K562 (cell line): ENCODE data around the gene LRRC3. TPM values are rescaled to one million over a fixed set of nuclear protein-coding genes. Genes with fewer than 3 reads are reported as not detected.

Source experiments
- ATAC-seq: fragments of 200-7000 bp; cut with Tn5 transposase; 3 replicates; pipeline ENCODE4 v1.9.1; 2020; ENCODE audit warnings: moderate library complexity
- BruUV-seq: library from RNA; stranded (reverse); fragments of 400-500 nt; replicated peaks from 2 replicates; lab custom pipeline; 2021; lab: Mats Ljungman, UMichigan
- CTCF ChIA-PET: fragments of 300-600 bp; formaldehyde crosslinking; extraction: SDS; loops from one replicate; lab custom pipeline; 2021; ENCODE audit warnings: low intra/inter-chr PET ratio; lab: Yijun Ruan, JAX
- POLR2A ChIA-PET: fragments of 300-600, 350-650 bp; sonication (Branson Sonifier 250); formaldehyde crosslinking; extraction: SDS; loops from one replicate; lab custom pipeline; 2021; ENCODE audit warnings: antibody characterized with exemption, inconsistent platforms; lab: Yijun Ruan, JAX
- DNase-seq, 4 experiments: peaks; one replicate each; pipeline versions ENCODE4 v3.0.0 to v3.0.0-alpha.2; 2011 to 2018; ENCODE audit warnings: low spot score in 3 of 4, mixed read lengths in 3 of 4; ENCODE audit errors: extremely low read depth in 1 of 4
- FAIRE-seq: peaks from 2 replicates; lab custom pipeline; 2011; peaks lifted over from hg19 to GRCh38; lab: Jason Lieb, UNC
- H2AFZ ChIP-seq: 2 replicates; pipeline ENCODE4 v1.6.0; 2011; ENCODE audit warnings: low read depth, low read length, control low read depth, inconsistent platforms
- H3K27ac ChIP-seq: fragments of 200-600 bp; 3 replicates; pipeline ENCODE4 v1.8.0; 2011; ENCODE audit warnings: low read depth, mild to moderate bottlenecking, control low read depth, inconsistent platforms, low read length, moderate library complexity, mixed read lengths; ENCODE audit errors: extremely low read depth
- H3K27me3 ChIP-seq, 2 experiments: fragments of 300-600 bp in 1 of 2; 2 replicates in 1 of 2; 3 replicates in 1 of 2; pipeline versions ENCODE4 v1.6.0 to v1.8.0; 2011; ENCODE audit warnings: inconsistent platforms in 2 of 2, low read length in 2 of 2, mild to moderate bottlenecking in 1 of 2, mixed read lengths in 1 of 2, moderate library complexity in 1 of 2; ENCODE audit not compliant: control insufficient read depth in 2 of 2, insufficient read depth in 2 of 2
- H3K36me3 ChIP-seq: fragments of 300-600 bp; 3 replicates; pipeline ENCODE4 v1.8.0; 2011; ENCODE audit warnings: mild to moderate bottlenecking, low read length, inconsistent platforms; ENCODE audit not compliant: control insufficient read depth, insufficient read depth
- H3K4me1 ChIP-seq, 2 experiments: fragments of 200-600 bp in 1 of 2; replicated peaks in 1 of 2; 2 replicates in 1 of 2; 3 replicates in 1 of 2; pipeline versions ENCODE4 v1.5.1 to v1.8.0; 2011; ENCODE audit warnings: inconsistent platforms in 2 of 2, low read length in 2 of 2, mild to moderate bottlenecking in 1 of 2, mixed read lengths in 1 of 2, moderate library complexity in 1 of 2; ENCODE audit not compliant: control insufficient read depth in 2 of 2, insufficient read depth in 2 of 2
- H3K4me2 ChIP-seq: 2 replicates; pipeline ENCODE4 v1.6.1; 2011; ENCODE audit warnings: low read length, control low read depth, inconsistent platforms, mixed read lengths; ENCODE audit not compliant: insufficient read depth
- H3K4me3 ChIP-seq: fragments of 200-600 bp; sonication (generic), shearing (Covaris generic); 2 replicates; pipeline ENCODE4 v1.5.1; 2016; ENCODE audit warnings: control low read depth, inconsistent platforms
- H3K79me2 ChIP-seq: fragments of 200-600 bp; 3 replicates; pipeline ENCODE4 v1.8.0; 2011; ENCODE audit warnings: low read length, inconsistent platforms; ENCODE audit not compliant: control insufficient read depth, insufficient read depth
- H3K9ac ChIP-seq, 2 experiments: 2 replicates each; pipeline versions ENCODE4 v1.6.0 to v1.6.1; 2011; ENCODE audit warnings: low read depth in 2 of 2, low read length in 2 of 2, control low read depth in 1 of 2, inconsistent platforms in 1 of 2, mild to moderate bottlenecking in 1 of 2, mixed read lengths in 1 of 2; ENCODE audit not compliant: insufficient read depth in 1 of 2
- H3K9me1 ChIP-seq: one replicate; pipeline ENCODE4 v1.6.0; 2011; ENCODE audit warnings: inconsistent platforms, mild to moderate bottlenecking, low read length, moderate library complexity; ENCODE audit not compliant: control insufficient read depth, insufficient read depth
- H3K9me3 ChIP-seq: replicated peaks from 2 replicates; pipeline ENCODE4 v1.5.1; 2011; ENCODE audit warnings: low read depth, low read length, inconsistent platforms; ENCODE audit not compliant: control insufficient read depth, insufficient read depth
- H4K20me1 ChIP-seq: replicated peaks from 2 replicates; pipeline ENCODE4 v1.6.1; 2011; ENCODE audit warnings: low read length, inconsistent platforms, mixed read lengths; ENCODE audit not compliant: control insufficient read depth, insufficient read depth
- CBX1 ChIP-seq: sonication (generic); IDR thresholded peaks from 2 replicates; pipeline ENCODE4 v1.6.1; 2016; ENCODE audit warnings: antibody characterized with exemption, low read depth, mild to moderate bottlenecking
- CXXC5 ChIP-seq: fragments of 250-450 bp; sonication (Bioruptor Pico); IDR thresholded peaks from 2 replicates; pipeline ENCODE4 v1.8.0; 2022; ENCODE audit warnings: inconsistent platforms, mild to moderate bottlenecking, moderate library complexity
- DLX4 ChIP-seq: fragments of 250-450 bp; sonication (Bioruptor Pico); IDR thresholded peaks from 2 replicates; pipeline ENCODE4 v1.6.1; 2021; ENCODE audit warnings: mild to moderate bottlenecking
- FOXA3 ChIP-seq, 2 experiments: fragments of 450-650 bp in 1 of 2; sonication (generic) in 1 of 2; formaldehyde crosslinking; IDR thresholded peaks in 1 of 2; conservative IDR thresholded peaks in 1 of 2; 2 replicates each; pipeline versions ENCODE4 v1.4.0 to v1.8.0; 2020 to 2022; ENCODE audit warnings: mild to moderate bottlenecking in 2 of 2, missing genetic modification reagents in 1 of 2
- L3MBTL2 ChIP-seq: fragments of 450-650 bp; IDR thresholded peaks from 2 replicates; pipeline ENCODE4 v1.6.1; 2016; ENCODE audit warnings: mild to moderate bottlenecking, moderate library complexity
- STAT5B ChIP-seq: fragments of 250-450 bp; sonication (Bioruptor Pico); IDR thresholded peaks from 2 replicates; pipeline ENCODE4 v1.8.0; 2021; ENCODE audit warnings: mild to moderate bottlenecking, inconsistent platforms
- ZNF398 ChIP-seq: fragments of 250-450 bp; sonication (Bioruptor Pico); IDR thresholded peaks from 2 replicates; pipeline ENCODE4 v1.8.0; 2021; ENCODE audit warnings: moderate library complexity, mild to moderate bottlenecking, inconsistent platforms
- ZNF75A ChIP-seq: fragments of 450-650 bp; formaldehyde crosslinking; IDR thresholded peaks from 2 replicates; pipeline ENCODE4 v1.4.0; 2020; ENCODE audit warnings: mild to moderate bottlenecking
- ZSCAN29 ChIP-seq: fragments of 450-650 bp; IDR thresholded peaks from 2 replicates; pipeline ENCODE4 v1.6.1; 2017
- ZZZ3 ChIP-seq: fragments of 450-650 bp; IDR thresholded peaks from 2 replicates; pipeline ENCODE4 v1.6.1; 2016; ENCODE audit warnings: antibody characterized with exemption, mild to moderate bottlenecking, moderate library complexity
- WGBS: fragments of 100-300 bp; shearing (Covaris generic); methylation state at CpG from one replicate; pipeline ENCODE4 v1.1.6; 2016; ENCODE audit warnings: low coverage, mixed read lengths; ENCODE audit not compliant: insufficient coverage; ENCODE audit errors: missing lambda C conversion rate; 5-methylcytosine and 5-hydroxymethylcytosine counted together
- in situ Hi-C: fragments of 300-500 bp; cut with MboI; formaldehyde crosslinking; loops from 4 replicates; pipeline ENCODE4 v1.15.0; 2018; ENCODE audit warnings: inconsistent platforms, mixed read lengths
- intact Hi-C: fragments of 100-400 bp; cut with micrococcal nuclease; formaldehyde crosslinking; loops from 2 replicates; pipeline ENCODE4 v1.14.2; 2022
- polyA plus RNA-seq, 8 experiments: library from polyadenylated mRNA; depleted of rRNA in 4 of 8; stranded (reverse) in 5 of 8; unstranded in 3 of 8; fragments of >200 nt; fragmentation: Nextera tagmentation in 2 of 8; fragmentation: Illumina TruSeq in 1 of 8; extraction: Ambion mirVana in 2 of 8; extraction: Trizol in 1 of 8; gene quantifications; 2 replicates each; pipeline versions ENCODE4 v1.2.1 to v1.2.3, GENCODE V29; 2011 to 2014; ENCODE audit warnings: inconsistent platforms in 1 of 8, missing spikeins in 1 of 8
- total RNA-seq, 7 experiments: library from RNA; depleted of rRNA in 6 of 7; stranded (reverse); fragments of >200 nt in 6 of 7; fragmentation: Illumina TruSeq in 2 of 7; extraction: Trizol in 2 of 7; gene quantifications; 2 replicates each; pipeline versions ENCODE4 v1.2.1 to v1.2.3, GENCODE V29; 2011 to 2021; ENCODE audit warnings: low replicate concordance in 1 of 7

LRRC3 gene
- total and polyA plus RNA-seq, 9 of the 15 experiments (the other 6 are each of a cell fraction or from before 2014, with no cell fraction given) = 0.04 TPM; not detected in 7

- FAIRE-seq (no peak), DNase-seq (no peak), ATAC-seq (no peak)
- intact Hi-C loops (no loop called here), in situ Hi-C loops (no loop called here)
- Histone ChIP-seq H2AFZ (no peak overlapping the region), H4K20me1 (peaks cover 7% of the 10 kb centered on the region; the same call in 1 of the 2 replicates), H3K9me3 (no peaks in the 10 kb centered on the region), H3K36me3 (no peaks in the 10 kb centered on the region), H3K4me2 (no peak overlapping the region), H3K9me1 (no peaks in the 10 kb centered on the region), H3K9ac (no peak overlapping the region), H3K79me2 (no peaks in the 10 kb centered on the region), H3K4me1 (peaks cover 0 to 40% of the 10 kb centered on the region in 2 experiments; a peak in 1 of 5 replicates), H3K27me3 (peaks cover 31 to 76% of the 10 kb centered on the region in 2 experiments), H3K4me3 (no peak overlapping the region), H3K27ac (no peak overlapping the region)
- TF ChIP-seq DLX4 (CRISPR knock-in tag) (no peak), ZSCAN29 (no peak), ZZZ3 (no peak), STAT5B (no peak), L3MBTL2 (no peak), CXXC5 (CRISPR knock-in tag) (no peak), FOXA3 (CRISPR knock-in tag; conservative IDR thresholded peaks at IDR 0.05 in 1 of 2, IDR thresholded peaks at IDR 0.05 in 1 of 2) (no peak), ZNF398 (no peak), CBX1 (no peak), ZNF75A (CRISPR knock-in tag) (no peak)
- CTCF ChIA-PET = no interaction called here
- POLR2A ChIA-PET = interaction anchor here (0.5 kb wide), 1 partner anchor 335 kb away, joined by 3 read pairs; no protein-coding TSS in a partner anchor
- WGBS = 2% methylated on average over 19 of the region's 19 CpGs
- no TSS peak for BruUV-seq
These were observed 3.8 kb downstream of the LRRC3 start for GRCh38 chr21:44458971-44459711.
